Hepatocyte (in vitro differentiated cells): ENCODE data around the gene OR1F1.

Experiments
- CTCF ChIP-seq: fragments of 200-600 bp; sonication (generic); IDR thresholded peaks from 2 replicates; pipeline ENCODE4 v1.5.1; 2016; ENCODE audit warnings: antibody characterized with exemption, mild to moderate bottlenecking; ENCODE audit not compliant: poor library complexity
- EZH2 ChIP-seq: fragments of 200-600 bp; sonication (generic); IDR thresholded peaks from 2 replicates; pipeline ENCODE4 v1.6.1; 2016; ENCODE audit warnings: antibody characterized with exemption, mild to moderate bottlenecking, borderline replicate concordance

GRCh38 chr16:3212006-3212405 is 24.0 kb downstream of the OR1F1 start:
- TF ChIP-seq EZH2 (no peak), CTCF (no peak)
